Inflammatory macrophage treated with lipopolysaccharide for 4 hours (primary cell): Measurements from ENCODE around the gene GBX2.

Experiments
- DNase-seq: peaks from one replicate; pipeline ENCODE4 v3.0.0-alpha.2; 2020

The GBX2 gene

DNA sequence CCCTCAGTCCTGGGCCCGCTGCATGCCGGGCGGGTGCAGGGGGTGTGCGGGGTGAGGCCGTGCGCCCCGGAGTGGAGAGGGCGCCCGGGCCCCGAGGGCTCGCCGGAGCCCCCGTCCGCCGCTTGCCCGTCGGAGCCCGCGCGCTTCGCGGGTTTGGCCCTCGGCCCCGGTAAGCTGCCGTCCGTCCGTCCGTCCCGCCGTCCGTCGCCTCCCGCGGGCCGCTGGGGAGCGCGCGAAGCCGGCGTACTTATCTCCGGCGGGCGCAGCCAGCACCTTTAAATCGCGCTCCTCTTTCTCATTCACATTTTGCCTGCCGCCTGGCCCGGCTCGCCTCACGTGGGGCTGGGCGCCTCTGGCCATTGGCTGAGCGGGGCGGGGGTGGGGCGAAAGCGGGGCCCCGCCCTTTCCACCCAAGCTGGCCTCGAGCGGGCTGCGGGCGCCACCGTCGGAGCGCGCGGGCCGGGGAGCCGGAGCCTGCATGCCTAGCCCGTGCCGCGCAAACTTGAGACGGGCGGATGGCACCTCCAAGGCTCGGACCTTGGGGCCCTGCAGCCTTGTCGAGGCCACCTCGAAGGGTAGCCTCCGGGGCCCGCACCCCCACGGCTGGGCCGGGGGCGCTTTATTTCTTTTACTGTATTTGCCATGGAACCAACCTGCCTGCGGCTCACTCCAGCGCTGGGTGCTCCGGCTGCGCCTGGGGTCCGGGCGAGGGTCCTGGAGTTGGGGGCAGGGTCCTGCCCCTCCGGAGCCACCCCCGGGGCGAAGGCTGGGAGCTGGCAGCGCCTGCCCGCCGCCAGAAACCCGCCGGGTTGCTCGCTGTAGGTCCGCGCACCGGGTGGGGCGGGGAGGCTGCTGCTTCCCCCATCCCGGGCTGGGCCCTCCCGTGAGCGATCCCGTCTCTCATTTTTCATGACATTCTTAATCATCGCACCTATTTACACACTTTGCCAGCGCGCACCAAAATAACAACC, at the start of gene GBX2:
Gene GBX2 (minus strand): TSS at position 277 of the 971 bp plus-strand sequence. CDS start 415 bp downstream, outside the sequence.
- DNase-seq: no peak

DNA sequence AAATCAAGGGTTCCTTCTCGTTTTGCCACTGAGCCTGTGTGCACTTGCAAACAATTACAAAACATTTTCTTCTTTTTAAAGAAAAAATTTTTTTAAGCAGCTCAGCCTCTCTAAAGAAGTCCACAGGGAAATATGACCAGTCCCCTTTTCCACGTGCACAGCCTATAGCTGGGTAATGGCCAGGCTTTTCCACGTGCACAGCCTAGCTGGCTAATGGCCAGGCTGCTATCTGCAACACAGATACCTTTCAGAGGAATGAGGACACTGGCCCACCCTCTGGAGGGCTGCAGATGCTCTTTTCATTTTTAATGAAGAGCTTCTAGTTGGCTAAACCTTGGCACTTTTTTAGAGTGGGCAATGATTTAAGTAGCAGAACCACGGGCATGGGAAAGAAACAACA, 49.7 kb upstream of the GBX2 start:
- no peak for DNase-seq

DNA sequence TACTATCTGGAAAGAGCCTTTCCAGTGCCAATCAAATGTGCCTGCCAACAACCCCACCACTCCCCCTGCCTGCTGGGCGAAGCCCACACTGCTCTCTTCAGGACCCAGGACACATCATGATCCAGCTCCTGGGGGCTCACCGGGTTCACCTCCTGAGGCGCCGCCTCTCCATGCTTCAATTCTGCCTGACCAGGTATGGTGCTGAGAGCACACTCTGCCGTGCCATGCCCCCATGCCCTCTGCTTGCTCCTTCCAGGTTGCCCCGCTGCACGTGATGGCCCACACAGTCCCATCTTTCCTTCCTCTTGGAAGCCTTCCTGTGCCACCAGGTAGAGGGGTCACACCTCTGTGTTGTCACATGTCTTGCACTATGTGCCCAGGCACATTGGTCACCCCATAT, 48.5 kb upstream of the GBX2 start:
- no peak for DNase-seq

DNA sequence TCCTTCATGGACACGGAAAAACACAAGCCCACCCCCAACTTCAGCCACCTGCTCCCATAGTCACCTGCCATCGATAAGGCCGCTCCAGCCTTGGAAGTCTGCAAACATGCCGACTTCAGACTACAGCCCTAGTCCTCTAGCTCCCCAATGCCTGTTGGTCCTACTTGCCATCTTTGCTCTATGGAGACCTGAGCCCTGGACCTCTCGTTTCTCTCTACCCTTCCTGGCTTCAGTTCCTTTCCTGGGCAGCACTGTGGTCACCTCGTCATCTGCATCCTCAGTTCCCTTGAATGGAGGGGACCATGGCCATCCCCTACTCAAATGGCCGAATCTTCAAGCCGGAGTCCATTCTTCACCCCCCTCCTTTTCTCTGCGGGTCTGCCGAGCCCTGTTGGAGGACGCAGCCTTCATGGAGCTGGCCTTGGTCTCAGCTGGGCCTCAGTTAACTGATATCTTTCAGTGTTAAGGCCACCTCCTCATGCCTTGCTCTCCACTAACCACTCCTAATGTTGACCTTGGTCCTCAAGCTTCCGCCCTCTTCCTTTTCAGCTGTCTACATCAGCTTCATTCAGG, 47.7 kb upstream of the GBX2 start:
- no peak for DNase-seq

DNA sequence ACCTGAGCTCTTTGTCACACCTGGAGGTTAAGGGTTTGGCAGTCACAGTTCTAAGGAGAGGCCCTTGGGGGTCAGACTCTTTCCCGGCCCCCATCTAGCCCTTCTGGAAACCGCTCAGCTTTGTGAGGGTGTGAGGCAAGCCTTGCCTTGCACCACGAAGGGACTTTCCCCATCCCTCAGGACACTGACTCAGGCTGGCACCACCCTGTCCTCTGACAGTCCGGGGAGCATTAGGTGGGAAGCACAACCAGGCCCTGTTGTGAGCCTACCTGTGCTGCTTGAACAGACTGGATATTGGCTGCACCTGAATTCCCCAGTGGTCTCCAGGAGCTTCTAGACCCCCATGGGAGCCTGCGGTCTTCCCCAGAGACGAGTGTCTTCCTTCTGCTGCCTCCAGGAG, 47.0 kb upstream of the GBX2 start:
- DNase-seq: no peak

DNA sequence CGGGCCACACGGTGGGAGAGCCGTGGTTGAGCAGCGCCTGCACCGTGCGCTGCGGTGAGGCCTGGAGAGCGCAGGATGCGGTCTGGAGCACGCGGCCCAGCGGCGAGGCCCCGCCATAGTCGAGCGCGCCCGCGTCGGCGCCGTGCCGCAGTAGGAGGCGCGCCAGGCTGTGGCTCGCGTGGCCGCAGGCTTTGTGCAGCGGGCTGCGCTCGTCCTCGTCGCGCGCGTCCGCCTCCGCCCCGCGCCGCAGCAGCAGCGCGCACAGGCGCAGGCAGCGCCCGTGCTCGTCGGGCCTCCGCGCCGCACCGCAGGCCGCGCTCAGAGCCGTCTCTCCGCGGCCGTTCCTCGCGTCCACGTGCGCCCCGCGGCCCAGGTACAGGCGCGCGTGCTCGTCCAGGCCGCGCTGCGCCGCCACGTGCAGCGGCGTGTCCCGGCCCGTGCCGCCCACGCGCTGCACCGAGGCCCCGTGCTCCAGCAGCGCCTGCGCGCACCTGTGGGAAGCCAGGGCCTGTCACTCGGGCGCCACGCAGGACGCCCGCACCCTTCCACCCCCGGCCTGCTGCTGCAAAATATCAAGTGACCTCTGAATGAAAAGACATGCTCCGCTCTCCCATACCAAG, 46.3 kb upstream of the GBX2 start:
- DNase-seq: no peak

DNA sequence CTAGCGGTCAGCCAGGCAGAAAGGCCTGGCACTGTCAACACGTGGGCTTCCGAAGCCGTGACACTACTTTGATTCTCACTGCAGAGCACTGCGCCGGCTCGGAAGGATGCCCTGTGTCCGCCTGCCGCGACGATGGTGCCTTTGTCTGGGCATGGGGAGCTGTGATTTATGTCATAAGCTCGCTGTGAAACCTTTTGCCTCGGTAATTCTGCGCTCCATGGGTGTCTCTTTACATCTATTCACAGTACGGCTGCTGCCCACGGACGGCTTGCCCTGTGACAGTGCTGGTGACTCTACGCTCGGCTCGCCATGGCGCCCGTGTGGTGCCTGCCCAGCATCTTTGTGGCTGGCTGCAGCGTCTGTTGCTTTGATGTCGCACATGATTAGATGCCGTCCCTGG, 43.1 kb upstream of the GBX2 start:
- no peak for DNase-seq

DNA sequence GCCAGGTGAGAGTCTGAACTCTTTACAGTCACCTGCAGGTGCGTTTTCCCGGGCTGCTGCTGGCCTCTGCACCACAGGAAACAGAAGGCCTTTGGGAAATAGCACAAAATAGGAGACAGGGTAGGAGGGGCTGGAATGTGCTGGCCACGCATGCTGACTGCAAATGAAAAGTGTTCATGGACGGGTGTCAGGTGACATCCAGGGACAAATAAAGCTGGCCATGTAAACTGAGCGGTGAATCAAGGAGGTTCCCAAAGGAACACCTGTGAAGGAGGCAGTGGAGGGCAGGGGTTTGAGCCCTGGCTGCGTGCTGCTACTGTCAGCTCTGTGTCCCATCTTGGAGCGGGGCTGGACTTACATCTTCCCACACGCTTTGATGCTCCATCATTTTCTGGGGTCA, 42.4 kb upstream of the GBX2 start:
- DNase-seq: no peak

DNA sequence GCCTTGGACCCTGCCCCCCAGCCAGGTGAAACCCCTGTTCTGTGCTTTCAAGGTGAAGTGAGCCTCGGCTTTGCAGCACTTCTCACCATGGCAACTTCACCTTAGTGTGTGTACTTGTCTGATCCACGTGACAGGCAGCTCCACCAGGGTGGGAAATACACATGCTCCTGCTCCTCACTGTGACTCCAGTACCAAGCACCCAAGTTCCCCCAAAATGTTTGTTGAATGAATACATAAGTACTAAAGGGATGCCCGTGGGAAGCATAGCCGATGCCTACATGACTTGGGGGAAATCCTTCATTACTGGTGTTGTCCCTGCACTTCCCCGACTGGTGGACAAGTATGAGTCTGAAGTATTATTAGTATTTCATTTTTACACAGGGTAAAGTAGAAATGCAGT, 41.8 kb upstream of the GBX2 start:
- DNase-seq: no peak

DNA sequence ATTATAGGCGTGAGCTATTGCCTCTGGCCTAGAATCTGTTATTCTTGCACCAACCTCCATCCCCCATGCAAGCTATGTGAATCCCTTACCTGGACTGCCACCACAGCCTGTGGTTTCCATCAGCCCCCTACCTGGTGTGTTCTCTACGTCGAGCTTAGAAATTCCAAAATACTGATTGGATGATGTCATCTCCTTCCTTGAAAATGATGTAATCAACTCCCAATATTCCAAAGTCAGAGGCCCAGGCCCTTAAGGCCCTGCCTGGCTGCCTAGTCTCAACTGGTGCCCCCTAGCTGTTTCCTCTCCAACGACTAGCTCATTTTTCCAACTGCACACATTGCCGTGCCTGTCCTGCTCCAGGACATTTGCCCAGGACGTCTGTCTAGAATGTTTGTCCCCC, 41.3 kb upstream of the GBX2 start:
- no peak for DNase-seq

DNA sequence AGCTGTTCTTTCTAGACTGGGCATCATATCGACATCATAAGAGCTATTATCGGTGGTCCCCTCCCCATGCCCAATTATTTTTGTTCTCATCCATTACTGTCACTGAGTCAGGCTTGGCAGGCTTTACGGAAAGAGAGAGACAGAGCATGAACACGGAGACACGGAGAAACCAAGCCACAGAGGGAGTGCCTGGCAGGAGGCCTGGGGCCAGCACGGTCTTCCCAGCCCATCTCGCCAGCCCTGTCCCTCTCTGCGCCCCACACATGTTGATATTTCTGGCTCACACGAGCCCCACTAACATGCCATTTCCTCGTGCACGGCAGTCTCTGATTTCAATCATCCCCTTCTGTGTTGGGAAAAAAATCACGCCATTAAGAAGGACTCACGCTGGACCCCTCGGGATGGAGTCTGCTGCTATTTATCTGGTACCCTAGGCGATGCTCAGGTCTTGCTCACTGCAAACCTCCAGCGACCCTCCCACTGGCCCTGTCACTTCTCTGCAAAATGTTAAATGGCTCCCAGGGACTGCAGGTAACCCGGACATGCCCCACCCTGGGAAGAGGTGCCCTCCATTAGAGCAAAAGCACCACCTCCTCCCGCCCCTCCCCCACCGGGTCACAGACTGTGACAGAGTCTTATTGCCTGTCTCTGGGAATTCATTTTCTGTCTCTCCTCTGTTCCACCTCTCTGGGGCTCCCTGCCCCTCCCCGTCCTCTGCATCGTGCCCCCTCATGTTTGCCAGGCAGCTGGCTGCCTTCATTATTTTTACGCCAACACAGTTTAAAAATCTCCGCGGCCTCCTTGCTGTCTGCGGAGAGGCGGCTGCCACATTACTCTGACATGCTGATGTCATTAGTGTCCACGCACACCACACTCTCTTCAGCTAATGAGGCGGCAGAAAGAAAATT, 40.1 kb upstream of the GBX2 start:
- DNase-seq: no peak

DNA sequence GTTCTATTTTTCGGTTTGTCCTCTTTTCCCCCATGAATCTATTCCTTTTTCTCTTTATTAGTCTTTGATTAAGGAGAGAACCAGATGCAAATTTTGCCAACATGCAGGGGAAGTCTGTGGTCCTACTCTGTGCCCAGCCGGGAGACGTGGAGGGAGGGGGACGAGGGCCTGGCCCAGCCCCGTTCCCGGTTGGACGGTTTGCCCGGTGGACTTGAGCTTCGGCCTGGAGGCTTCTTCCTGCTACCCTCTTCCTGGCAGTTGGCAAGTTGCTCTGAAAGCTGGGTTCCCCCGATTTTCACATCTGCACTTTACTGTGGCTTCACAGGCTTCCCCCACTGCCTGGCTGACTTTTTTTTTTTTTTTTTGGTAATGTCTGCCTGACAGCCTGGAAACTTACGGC, 39.3 kb upstream of the GBX2 start:
- DNase-seq: no peak

DNA sequence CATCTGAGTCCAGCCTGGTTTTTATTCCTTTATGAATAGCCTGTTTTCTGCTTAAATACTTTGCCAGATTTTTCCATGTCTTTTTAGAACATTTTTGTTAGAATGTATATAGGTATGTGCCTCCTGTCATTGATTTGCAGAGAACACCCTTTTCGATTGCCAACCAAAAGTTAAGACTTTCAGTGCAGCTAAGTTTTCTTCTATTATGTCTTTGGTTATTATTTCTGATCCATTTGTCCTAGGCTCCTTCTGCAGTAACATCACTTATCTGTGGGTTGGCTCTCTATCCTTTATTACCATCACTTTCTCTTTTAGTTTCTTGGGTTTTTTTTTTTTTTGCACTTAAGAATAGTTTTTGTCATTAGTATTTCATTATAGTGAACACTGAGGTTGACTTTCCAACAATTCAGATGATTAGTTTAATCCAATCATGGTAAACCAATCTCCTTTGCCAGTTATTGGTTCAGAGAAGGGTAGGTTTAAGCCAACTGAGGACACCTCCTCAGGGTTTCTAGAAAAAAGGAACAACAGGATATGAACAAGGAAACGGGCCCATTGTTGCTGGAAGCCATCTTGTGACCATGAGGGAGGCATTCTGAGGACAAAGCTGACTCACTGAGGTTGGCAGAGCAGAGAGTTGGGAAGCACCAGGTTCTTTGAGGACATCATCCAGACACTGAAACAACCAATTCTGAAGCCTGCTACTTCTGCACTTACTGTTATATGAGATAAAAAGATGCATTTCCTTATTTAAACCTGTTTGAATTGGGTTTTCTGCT, 37.9 kb upstream of the GBX2 start:
- no peak for DNase-seq

DNA sequence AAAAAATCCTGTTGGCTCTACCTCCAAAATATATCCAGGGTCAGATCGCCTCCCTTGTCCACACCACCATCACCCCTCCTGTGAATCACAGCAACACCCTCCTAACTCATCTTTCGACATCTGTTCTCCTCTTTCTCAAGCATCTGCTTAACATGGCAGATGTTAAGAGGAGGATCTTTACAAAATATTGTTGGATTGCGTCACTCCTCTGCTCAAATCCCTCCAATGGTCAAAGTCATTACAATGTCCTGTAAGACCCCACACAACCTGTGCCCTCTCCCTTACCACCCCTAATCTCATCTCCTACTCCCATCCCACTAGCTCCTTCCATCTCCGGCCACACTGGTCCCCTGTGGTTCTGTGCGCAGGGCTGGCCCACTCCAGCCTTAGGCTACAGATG, 36.8 kb upstream of the GBX2 start:
- no peak for DNase-seq

DNA sequence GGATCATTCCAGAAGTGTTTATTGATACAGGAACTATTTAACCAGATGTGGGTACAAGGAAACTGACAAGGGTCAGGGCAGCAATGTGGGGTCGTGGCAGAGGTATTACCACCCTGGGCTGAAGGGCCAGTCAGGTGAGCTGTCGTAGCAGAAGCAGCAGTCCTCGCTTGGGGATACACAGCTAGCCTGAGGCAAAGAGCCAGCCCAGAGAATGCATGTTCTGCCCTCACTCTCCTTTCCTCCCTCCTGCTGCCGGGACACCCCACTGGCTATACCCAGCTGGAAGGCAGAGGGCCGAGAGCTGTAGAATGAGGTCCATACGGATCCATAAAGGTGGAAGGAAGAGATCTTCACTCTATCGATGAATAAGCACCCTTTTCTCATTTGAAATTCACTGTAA, 32.2 kb upstream of the GBX2 start:
- DNase-seq: no peak

DNA sequence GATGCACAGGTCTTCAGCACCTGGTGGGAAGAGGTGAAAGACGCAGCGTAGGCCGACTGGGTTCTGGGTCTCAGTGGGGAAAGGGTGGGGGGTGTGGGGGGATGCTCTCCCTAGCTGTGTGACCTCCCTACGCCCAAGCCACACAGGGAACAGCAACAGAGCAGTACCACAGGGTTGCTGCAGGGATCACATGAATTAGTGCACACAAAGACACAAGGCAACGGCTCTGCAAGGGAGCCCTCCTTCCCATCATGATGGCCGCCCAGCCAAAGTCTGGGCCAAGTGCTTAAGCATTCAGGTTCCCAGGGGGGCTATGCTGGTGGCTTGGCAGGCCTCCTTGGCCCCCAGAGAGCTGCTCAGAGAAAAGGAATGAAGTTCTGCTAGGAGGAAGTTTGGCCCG, 28.2 kb upstream of the GBX2 start:
- DNase-seq: no peak

DNA sequence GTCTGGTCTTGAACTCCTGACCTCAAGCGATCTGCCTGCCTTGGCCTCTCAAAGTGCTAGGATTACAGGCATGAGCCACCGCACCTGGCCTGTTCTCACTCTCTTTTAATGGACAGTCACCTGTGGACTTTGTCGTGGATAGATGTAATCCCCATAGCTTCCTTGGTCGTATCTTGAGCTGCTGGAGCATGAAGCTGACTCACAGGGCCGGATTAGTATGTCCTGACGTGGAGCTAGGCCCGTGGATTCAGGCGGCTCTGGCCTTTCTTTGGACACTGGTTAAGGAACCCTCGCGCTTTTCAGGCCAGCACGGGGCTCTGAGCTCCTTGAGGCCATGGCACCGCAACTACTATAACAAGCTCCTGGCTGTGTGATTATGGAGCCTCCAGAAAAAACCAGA, 27.5 kb upstream of the GBX2 start:
- no peak for DNase-seq

DNA sequence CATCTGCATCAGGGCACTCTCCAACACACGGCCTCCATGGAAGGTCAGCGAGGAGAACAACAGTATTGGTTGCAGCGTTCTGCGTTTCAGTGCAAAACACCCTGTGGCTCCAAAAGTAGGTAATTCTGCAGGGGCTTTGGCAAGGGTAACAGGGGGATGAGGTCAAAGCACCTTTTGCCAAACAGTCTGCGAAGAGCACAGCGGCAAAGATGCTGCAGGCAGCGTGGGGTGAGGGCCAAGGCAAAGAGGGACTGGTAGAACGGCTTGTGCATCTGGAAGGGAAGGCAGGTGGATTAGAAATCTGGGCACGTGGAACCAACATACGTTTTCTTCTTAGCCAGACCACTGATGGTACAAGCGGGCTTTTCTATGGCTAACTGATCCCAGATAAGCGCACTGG, 26.6 kb upstream of the GBX2 start:
- no peak for DNase-seq

DNA sequence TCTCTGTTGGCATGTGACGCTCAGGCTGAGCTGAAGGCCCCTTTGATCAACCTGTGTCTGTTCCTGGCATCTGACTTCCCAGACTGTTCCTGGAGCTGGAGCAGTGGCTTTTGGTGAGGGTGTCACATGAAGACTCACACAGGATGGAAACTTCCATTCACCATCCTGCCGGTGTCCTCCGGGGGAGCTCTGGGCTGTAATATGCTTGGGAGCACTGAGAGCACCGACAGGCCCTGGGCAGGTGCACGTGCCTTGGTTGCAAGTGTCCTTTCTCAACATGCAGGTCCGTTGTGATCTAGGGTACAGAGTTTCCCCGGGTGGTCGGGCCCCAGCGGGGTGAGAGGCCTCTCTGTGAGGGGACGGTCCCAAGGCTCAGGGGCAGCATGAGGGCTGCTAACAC, 24.8 kb upstream of the GBX2 start:
- no peak for DNase-seq

DNA sequence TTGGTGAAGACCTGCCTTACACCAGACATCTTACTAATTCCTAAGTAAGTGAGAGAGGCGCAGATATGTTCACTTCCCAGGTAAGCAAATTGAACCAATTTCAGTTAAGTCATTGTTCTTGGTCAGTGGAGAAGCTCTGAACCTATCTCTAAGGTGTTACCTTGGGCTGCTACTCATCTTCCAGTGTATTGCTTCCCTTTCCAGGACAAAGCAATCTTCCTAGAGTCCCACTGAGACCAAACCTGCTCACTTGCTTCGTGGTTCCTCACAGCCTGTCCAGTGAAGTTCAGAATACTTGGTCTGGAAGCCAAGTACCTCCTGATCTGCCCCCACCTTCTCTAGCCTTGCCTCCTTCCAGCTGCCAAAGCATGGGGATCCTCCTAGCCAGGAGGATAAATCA, 22.5 kb upstream of the GBX2 start:
- DNase-seq: no peak

DNA sequence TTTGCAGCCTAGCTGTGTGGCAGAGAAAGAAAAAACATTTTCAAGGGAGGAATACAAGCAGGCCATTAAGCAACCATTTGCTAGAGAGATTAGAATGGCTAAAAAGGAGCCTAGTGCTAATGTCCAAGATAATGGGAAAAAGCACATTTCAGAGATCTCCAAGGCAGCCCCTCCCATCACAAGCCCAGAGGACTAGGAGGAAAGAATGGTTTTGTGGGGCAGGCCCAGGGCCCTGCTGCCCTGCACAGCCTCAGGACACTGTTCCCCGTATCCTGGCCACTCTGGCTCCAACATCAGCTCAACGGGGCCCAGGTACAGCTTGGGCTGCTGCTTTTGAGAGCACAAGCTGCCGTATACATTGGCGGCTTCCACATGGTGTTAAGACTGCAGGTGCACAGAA, 16.5 kb upstream of the GBX2 start:
- no peak for DNase-seq

DNA sequence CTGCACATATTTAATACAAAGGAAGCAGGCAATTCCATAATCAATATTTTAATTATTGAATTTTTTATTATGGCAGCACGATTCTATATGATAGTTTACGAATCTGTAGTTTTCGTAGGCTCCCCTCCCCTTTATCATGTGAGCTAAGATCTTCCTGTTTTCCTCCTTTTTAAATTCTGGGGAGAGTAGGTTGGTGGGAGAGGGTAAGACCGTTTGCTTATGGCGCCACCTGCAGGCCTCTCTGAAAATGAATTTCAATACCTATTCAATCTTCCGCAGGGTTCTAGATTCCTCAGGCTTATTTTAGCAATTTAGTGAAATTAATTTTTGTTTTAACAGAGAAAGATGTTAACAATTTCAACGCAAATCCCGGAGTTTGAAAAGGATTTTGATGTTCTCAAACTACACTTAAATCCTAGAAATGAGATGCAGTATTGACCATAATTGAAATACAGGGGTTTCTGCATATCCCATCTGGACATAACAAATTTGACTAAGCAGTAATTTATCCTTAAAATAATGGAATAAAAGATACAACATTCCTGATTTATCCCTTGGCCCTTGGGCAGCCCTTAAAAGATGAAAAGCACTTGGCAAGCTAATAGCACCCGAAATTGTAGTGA, 12.8 kb upstream of the GBX2 start:
- peak; percentile 42 for DNase-seq
